Measurements from ENCODE around the gene NXN.

GRCh38 chr17:789160-789840 lies 190.3 kb downstream of the NXN start:
- TF ChIP-seq CTCF (IDR thresholded peaks at IDR 0.05): no peak
- no peak for TF ChIP-seq ZFX (IDR thresholded peaks at IDR 0.05; ENCODE audit: borderline replicate concordance)
